HL-60 (cell line): ENCODE measurements around the gene PADI6.
A peak's percentile ranks its signal among the peaks of the same experiment; 100 is the strongest.

Experiments
- DNase-seq, 2 experiments: peaks; one replicate each; pipeline ENCODE4 v3.0.0-alpha.2; 2010 to 2020; ENCODE audit warnings: low read depth in 1 of 2, low spot score in 1 of 2
- H3K27ac ChIP-seq: fragments of 250-450 bp; sonication (Bioruptor Pico); replicated peaks from 2 replicates; pipeline ENCODE4 v1.5.1; 2020; ENCODE audit warnings: mild to moderate bottlenecking, moderate library complexity
- H3K27me3 ChIP-seq: fragments of 250-450 bp; sonication (Bioruptor Pico); 2 replicates; pipeline ENCODE4 v1.5.1; 2021; ENCODE audit warnings: mild to moderate bottlenecking, moderate library complexity; ENCODE audit not compliant: insufficient read depth, poor library complexity, severe bottlenecking
- H3K4me3 ChIP-seq: replicated peaks from 2 replicates; pipeline ENCODE4 v1.5.1; 2011; ENCODE audit warnings: mild to moderate bottlenecking, control low read depth, low read length; ENCODE audit not compliant: insufficient read depth
- CTCF ChIP-seq: IDR thresholded peaks from one replicate; pipeline ENCODE4 v1.5.1; 2011; ENCODE audit warnings: low read length, control low read depth, inconsistent platforms; ENCODE audit not compliant: insufficient read depth
- GABPA ChIP-seq: IDR thresholded peaks from 2 replicates; pipeline ENCODE4 v1.6.1; 2012; ENCODE audit warnings: low read depth
- POLR2AphosphoS5 ChIP-seq: IDR thresholded peaks from 2 replicates; pipeline ENCODE4 v1.6.1; 2012; ENCODE audit warnings: low read depth
- REST ChIP-seq: IDR thresholded peaks from 2 replicates; pipeline ENCODE4 v1.6.1; 2012; ENCODE audit warnings: low read depth; ENCODE audit not compliant: insufficient replicate concordance
- SPI1 ChIP-seq: IDR thresholded peaks from 2 replicates; pipeline ENCODE4 v1.6.1; 2012; ENCODE audit warnings: low read depth, mild to moderate bottlenecking, borderline replicate concordance

Gene PADI6

GRCh38 chr1:17333081-17333480 is 38.9 kb upstream of the PADI6 start:
- Histone ChIP-seq H3K27me3 (no peaks in the 10 kb centered on the region), H3K27ac (no peak overlapping the region), H3K4me3 (no peak overlapping the region)
- DNase-seq = no peak
- TF ChIP-seq SPI1 (no peak), POLR2AphosphoS5 (no peak), GABPA (no peak), CTCF (no peak), REST (no peak)

- Histone ChIP-seq H3K27ac (no peak overlapping the region), H3K27me3 (no peaks in the 10 kb centered on the region), H3K4me3 (no peak overlapping the region)
- DNase-seq = peak; percentile 35 to 82
- TF ChIP-seq GABPA (no peak), CTCF (peak; percentile 86)
These were observed 35.9 kb upstream of the PADI6 start for GRCh38 chr1:17335821-17336710.

- no peak for DNase-seq
- Histone ChIP-seq H3K27me3 (no peaks in the 10 kb centered on the region), H3K4me3 (no peak overlapping the region), H3K27ac (no peak overlapping the region)
- no peak for TF ChIP-seq REST
These were observed 33.1 kb upstream of the PADI6 start for GRCh38 chr1:17338706-17339493.

GRCh38 chr1:17339521-17339920 is 32.5 kb upstream of the PADI6 start:
- no peak for DNase-seq
- H3K27ac ChIP-seq = no peak overlapping the region
- H3K27me3 ChIP-seq = no peaks in the 10 kb centered on the region
- TF ChIP-seq CTCF (no peak), POLR2AphosphoS5 (no peak), REST (no peak), SPI1 (no peak), GABPA (no peak)
- H3K4me3 ChIP-seq = no peak overlapping the region
